Inflammatory macrophage (primary cell): Measurements from ENCODE around the gene MBD3L2B.
A peak's percentile ranks its signal among the peaks of the same experiment; 100 is the strongest.
"Not testable (repeated sequence)": the region's sequence is repeated elsewhere in the genome, so short reads cannot be mapped to it uniquely, and the experiment has no call there.

Experiments
- DNase-seq, 2 donors: peaks; one replicate each; pipeline ENCODE4 v3.0.0-alpha.2; 2020 to 2022
- total RNA-seq, 18 experiments: gene quantifications; one replicate each; lab custom pipeline; 2026; ENCODE audit warnings: mixed read lengths in 6 of 18, inconsistent platforms in 2 of 18; lab: John Stamatoyannopoulos, UW

Gene MBD3L2B
- 0 to 0.05 (median 0) reads per million in 18 experiments for total RNA-seq

GRCh38 chr19:7021331-7021730, at the start of gene MBD3L2B:
Gene MBD3L2B (minus strand): TSS chr19:7021431. CDS start chr19:7021397, 34 bp downstream.
- not testable (repeated sequence) for DNase-seq

GRCh38 chr19:7069904-7070226, 48.6 kb upstream of the MBD3L2B start:
- DNase-seq = no peak

- peak; percentile 96 to 97 for DNase-seq
Measured at GRCh38 chr19:7069042-7069903, 48.0 kb upstream of the MBD3L2B start, which contains the start of gene ZNF557. Gene ZNF557 (plus strand): TSS chr19:7069703. CDS start chr19:7075075, 5,372 bp downstream.

GRCh38 chr19:7068599-7068998, 47.4 kb upstream of the MBD3L2B start:
- no peak for DNase-seq

GRCh38 chr19:7067716-7068115, 46.5 kb upstream of the MBD3L2B start:
- no peak for DNase-seq

- peak in 1 of 2 donors; percentile 21 for DNase-seq
Measured at GRCh38 chr19:7067122-7067521, 45.9 kb upstream of the MBD3L2B start.

GRCh38 chr19:7063764-7064418, 42.7 kb upstream of the MBD3L2B start:
- no peak for DNase-seq

GRCh38 chr19:7063339-7063738, 42.1 kb upstream of the MBD3L2B start:
- no peak for DNase-seq

GRCh38 chr19:7059977-7060376, 38.7 kb upstream of the MBD3L2B start:
- DNase-seq = not testable (repeated sequence)

GRCh38 chr19:7058576-7058975, 37.3 kb upstream of the MBD3L2B start, which contains the start of gene MBD3L3:
Gene MBD3L3 (minus strand): TSS chr19:7058676. CDS start chr19:7058605, 71 bp downstream.
- DNase-seq = not testable (repeated sequence)

- not testable (repeated sequence) for DNase-seq
Measured at GRCh38 chr19:7056371-7056770, 35.1 kb upstream of the MBD3L2B start.

GRCh38 chr19:7055679-7056078, 34.4 kb upstream of the MBD3L2B start:
- not testable (repeated sequence) for DNase-seq

GRCh38 chr19:7054635-7055368, 33.6 kb upstream of the MBD3L2B start:
- not testable (repeated sequence) for DNase-seq

GRCh38 chr19:7052896-7053295, 31.7 kb upstream of the MBD3L2B start:
- DNase-seq = not testable (repeated sequence)

- DNase-seq = not testable (repeated sequence)
Measured at GRCh38 chr19:7051421-7051820, 30.2 kb upstream of the MBD3L2B start.

- not testable (repeated sequence) for DNase-seq
Measured at GRCh38 chr19:7049021-7049420, 27.8 kb upstream of the MBD3L2B start, which contains the start of gene MBD3L2. Gene MBD3L2 (plus strand): TSS chr19:7049321. CDS start chr19:7049374, 53 bp downstream.

- DNase-seq = not testable (repeated sequence)
Measured at GRCh38 chr19:7041563-7041962, 20.3 kb upstream of the MBD3L2B start.

GRCh38 chr19:7040079-7040478, 18.8 kb upstream of the MBD3L2B start, which contains the start of gene MBD3L4:
Gene MBD3L4 (minus strand): TSS chr19:7040179. CDS start chr19:7040144, 35 bp downstream.
- DNase-seq = not testable (repeated sequence)

GRCh38 chr19:7030278-7030677, 9.0 kb upstream of the MBD3L2B start, which contains the start of gene MBD3L5:
Gene MBD3L5 (plus strand): TSS chr19:7030578. CDS start chr19:7030612, 34 bp downstream.
- DNase-seq = not testable (repeated sequence)

- not testable (repeated sequence) for DNase-seq
Measured at GRCh38 chr19:7028790-7029189, 7.6 kb upstream of the MBD3L2B start.

- no peak for DNase-seq
Measured at GRCh38 chr19:7018828-7019227, 2.4 kb downstream of the MBD3L2B start.

- peak; percentile 80 for DNase-seq
Measured at GRCh38 chr19:7013678-7014077, 7.6 kb downstream of the MBD3L2B start.
